Measurements from ENCODE around the gene CCDC186. TPM values are rescaled to one million over a fixed set of nuclear protein-coding genes. Genes with fewer than 3 reads are reported as not detected.

CCDC186 gene
- total RNA-seq, 2 experiments from 2014 or later = 10.5 to 11.6 TPM

GRCh38 chr10:114081911-114082583 is 92.0 kb downstream of the CCDC186 start:
- no peak overlapping the region for H3K27ac Mint-ChIP-seq
- no peaks in the 10 kb centered on the region for H3K4me1 Mint-ChIP-seq (ENCODE audit: low read depth)
- ATAC-seq (no peak), DNase-seq (no peak)
- H3K27me3 Mint-ChIP-seq = no peaks in the 10 kb centered on the region
- ChIA-PET POLR2A (no interaction called here), CTCF (interaction anchor here (1.1 kb wide), 3 partner anchors 10 to 23 kb away, joined by 3 to 4 read pairs (median 3); no protein-coding TSS in a partner anchor)
- intact Hi-C loops (cut with micrococcal nuclease) = no loop called here
- H3K9me3 Mint-ChIP-seq = no peaks in the 10 kb centered on the region
- no peak for TF ChIP-seq CTCF (IDR thresholded peaks at IDR 0.05)
- no peak overlapping the region for H3K4me3 Mint-ChIP-seq
- H3K36me3 Mint-ChIP-seq (ENCODE audit: low read depth) = no peaks in the 10 kb centered on the region

GRCh38 chr10:114079421-114079820 is 94.6 kb downstream of the CCDC186 start:
- no peaks in the 10 kb centered on the region for H3K27me3 Mint-ChIP-seq
- H3K27ac Mint-ChIP-seq = no peak overlapping the region
- intact Hi-C loops (cut with micrococcal nuclease) = no loop called here
- DNase-seq (no peak), ATAC-seq (no peak)
- H3K4me3 Mint-ChIP-seq = no peak overlapping the region
- no peaks in the 10 kb centered on the region for H3K36me3 Mint-ChIP-seq (ENCODE audit: low read depth)
- ChIA-PET POLR2A (no interaction called here), CTCF (no interaction called here)
- H3K9me3 Mint-ChIP-seq = no peaks in the 10 kb centered on the region
- H3K4me1 Mint-ChIP-seq (ENCODE audit: low read depth) = no peaks in the 10 kb centered on the region
- no peak for TF ChIP-seq CTCF (IDR thresholded peaks at IDR 0.05)

GRCh38 chr10:114078346-114078745 is 95.7 kb downstream of the CCDC186 start:
- Mint-ChIP-seq H3K27me3 (no peaks in the 10 kb centered on the region), H3K9me3 (no peaks in the 10 kb centered on the region), H3K4me3 (no peak overlapping the region), H3K4me1 (ENCODE audit: low read depth) (peaks cover 7% of the 10 kb centered on the region), H3K36me3 (ENCODE audit: low read depth) (no peaks in the 10 kb centered on the region), H3K27ac (no peak overlapping the region)
- DNase-seq = no peak
- ChIA-PET CTCF (interaction anchor here (1.1 kb wide), 1 partner anchor 225 kb away, joined by 3 read pairs; the partner anchor contains the start of gene DCLRE1A), POLR2A (no interaction called here)
- intact Hi-C loops (cut with micrococcal nuclease) = no loop called here
- no peak for ATAC-seq
- no peak for TF ChIP-seq CTCF (IDR thresholded peaks at IDR 0.05)

- H3K36me3 Mint-ChIP-seq (ENCODE audit: low read depth) = no peaks in the 10 kb centered on the region
- H3K27ac Mint-ChIP-seq = no peak overlapping the region
- ATAC-seq (no peak), DNase-seq (no peak)
- H3K4me1 Mint-ChIP-seq (ENCODE audit: low read depth) = peaks cover 10% of the 10 kb centered on the region
- intact Hi-C loops (cut with micrococcal nuclease) = no loop called here
- no peak for TF ChIP-seq CTCF (IDR thresholded peaks at IDR 0.05)
- H3K9me3 Mint-ChIP-seq = no peaks in the 10 kb centered on the region
- POLR2A ChIA-PET = interaction anchor here (0.6 kb wide), 1 partner anchor 1628 kb away, joined by 3 read pairs; no protein-coding TSS in a partner anchor
- CTCF ChIA-PET = interaction anchor here (1.1 kb wide), 1 partner anchor 224 kb away, joined by 3 read pairs; the partner anchor contains the start of gene DCLRE1A
- no peaks in the 10 kb centered on the region for H3K27me3 Mint-ChIP-seq
- H3K4me3 Mint-ChIP-seq = no peak overlapping the region
Measured at GRCh38 chr10:114077815-114078219, 96.2 kb downstream of the CCDC186 start.

GRCh38 chr10:114077347-114077746 is 96.7 kb downstream of the CCDC186 start:
- Mint-ChIP-seq H3K36me3 (ENCODE audit: low read depth) (no peaks in the 10 kb centered on the region), H3K4me3 (no peak overlapping the region), H3K27me3 (no peaks in the 10 kb centered on the region), H3K9me3 (no peaks in the 10 kb centered on the region), H3K27ac (no peak overlapping the region), H3K4me1 (ENCODE audit: low read depth) (peaks cover 10% of the 10 kb centered on the region)
- intact Hi-C loops (cut with micrococcal nuclease) = no loop called here
- DNase-seq (no peak), ATAC-seq (no peak)
- ChIA-PET POLR2A (interaction anchor here (0.6 kb wide), 1 partner anchor 1628 kb away, joined by 3 read pairs; no protein-coding TSS in a partner anchor), CTCF (interaction anchor here (1.1 kb wide), 1 partner anchor 224 kb away, joined by 3 read pairs; the partner anchor contains the start of gene DCLRE1A)
- no peak for TF ChIP-seq CTCF (IDR thresholded peaks at IDR 0.05)
